Right lobe of liver (tissue), 6 donors: ENCODE data around the gene IRF2BP2. TPM values are rescaled to one million over a fixed set of nuclear protein-coding genes. Genes with fewer than 3 reads are reported as not detected.

Source experiments
- ATAC-seq, 4 donors: fragments of 200-7000 bp; cut with Tn5 transposase; one replicate each; pipeline ENCODE4 v1.9.1; 2020; ENCODE audit warnings: mild to moderate bottlenecking in 4 of 4, moderate library complexity in 4 of 4
- DNase-seq, 3 donors: peaks; one replicate each; pipeline ENCODE4 v3.0.0-alpha.2; 2020
- H3K27ac ChIP-seq, 3 donors: fragments of 200-600 bp; one replicate each; pipeline ENCODE4 v1.8.0; 2022
- H3K27me3 ChIP-seq, 2 donors: fragments of 200-600 bp; one replicate each; pipeline ENCODE4 v1.8.0; 2022
- H3K36me3 ChIP-seq, 4 donors: fragments of 200-600 bp; sonication (generic) in 1 of 4; one replicate each; pipeline versions ENCODE4 v1.5.1 to v1.8.0; 2017 to 2022; ENCODE audit warnings: control low read depth in 1 of 4
- H3K4me1 ChIP-seq, 4 donors: fragments of 200-600 bp; sonication (generic) in 1 of 4; one replicate each; pipeline versions ENCODE4 v1.5.1 to v1.8.0; 2017 to 2022; ENCODE audit warnings: control low read depth in 1 of 4
- H3K4me3 ChIP-seq, 3 donors: fragments of 200-600 bp; one replicate each; pipeline ENCODE4 v1.8.0; 2022
- H3K9me3 ChIP-seq, 4 donors: fragments of 200-600 bp; sonication (generic) in 1 of 4; one replicate each; pipeline versions ENCODE4 v1.5.1 to v1.8.0; 2017 to 2022; ENCODE audit warnings: control low read depth in 1 of 4
- POLR2A ChIP-seq: fragments of 450-650 bp; IDR thresholded peaks from one replicate; pipeline ENCODE4 v1.6.1; 2017; ENCODE audit warnings: antibody characterized with exemption, mild to moderate bottlenecking
- WGBS: methylation state at CpG from one replicate; pipeline ENCODE4 v1.1.6; 2018; ENCODE audit warnings: low coverage, low lambda C conversion rate; ENCODE audit not compliant: insufficient coverage; ENCODE audit errors: missing lambda C conversion rate; 5-methylcytosine and 5-hydroxymethylcytosine counted together
- intact Hi-C, 2 donors: fragments of 100-400 bp; cut with DNase I; formaldehyde crosslinking; loops; one replicate each; pipeline versions ENCODE4 v1.11.2 to v1.14.1; 2022
- total RNA-seq, 6 experiments: library from RNA; depleted of rRNA in 2 of 6; stranded (reverse); fragments of >200 nt in 2 of 6; fragmentation: NEBNext Ultra II Directional in 3 of 6; extraction: Animal tissue kit (Norgen Biotek cat#: 25700) in 3 of 6; gene quantifications; one replicate each; pipeline versions ENCODE4 v1.1.0 to v1.2.4, GENCODE V29; 2016 to 2023
- TF ChIP-seq, protein P1 (sequence below), 4 donors: fragments of 200-600 bp in 3 of 4; fragments of 450-650 bp in 1 of 4; IDR thresholded peaks; one replicate each; pipeline versions ENCODE4 v1.5.1 to v1.8.0; 2016 to 2022; ENCODE audit warnings: antibody characterized with exemption in 4 of 4, mild to moderate bottlenecking in 2 of 4
- donor health status: DM: no; HTN: yes; CAD: no.
- donor health status: DM: no; HTN: no; CAD: no.
- donor health status: DM: no; HTN: no; CAD: no.
- donor health status: DM: no; HTN: yes; CAD: no.
- donor health status: DM: no; HTN: yes; CAD: no.

IRF2BP2 gene
- total RNA-seq, 6 experiments from 2014 or later: 35.3 to 93.2 (median 56.8) TPM

DNA sequence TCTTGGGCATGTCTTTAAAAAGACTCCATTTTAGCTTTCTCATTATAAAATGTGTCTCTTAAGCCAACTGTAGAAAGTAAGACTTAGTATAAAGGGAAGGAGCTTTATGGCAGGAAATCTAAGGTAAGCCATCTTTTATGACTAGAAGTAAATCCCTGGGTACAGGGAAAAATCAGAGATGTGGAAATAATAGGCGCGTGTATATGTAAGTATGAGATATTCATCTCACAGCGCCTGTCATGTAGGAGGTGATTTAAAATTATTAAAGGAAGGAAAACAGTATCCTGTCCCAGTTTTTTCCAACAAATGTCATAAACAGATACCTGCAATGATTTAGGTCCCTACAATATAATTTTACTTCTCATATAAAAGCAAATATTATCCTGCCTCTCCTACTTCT lies 35.0 kb upstream of the IRF2BP2 start:
- Histone ChIP-seq H3K4me3 (no peak overlapping the region), H3K36me3 (no peaks in the 10 kb centered on the region), H3K9me3 (no peaks in the 10 kb centered on the region), H3K27me3 (no peaks in the 10 kb centered on the region), H3K4me1 (peaks cover 0 to 31% (median 13%) of the 10 kb centered on the region in 4 donors), H3K27ac (peak overlapping the region; percentile 14 to 74 (median 61))
- TF ChIP-seq, protein P1, sequence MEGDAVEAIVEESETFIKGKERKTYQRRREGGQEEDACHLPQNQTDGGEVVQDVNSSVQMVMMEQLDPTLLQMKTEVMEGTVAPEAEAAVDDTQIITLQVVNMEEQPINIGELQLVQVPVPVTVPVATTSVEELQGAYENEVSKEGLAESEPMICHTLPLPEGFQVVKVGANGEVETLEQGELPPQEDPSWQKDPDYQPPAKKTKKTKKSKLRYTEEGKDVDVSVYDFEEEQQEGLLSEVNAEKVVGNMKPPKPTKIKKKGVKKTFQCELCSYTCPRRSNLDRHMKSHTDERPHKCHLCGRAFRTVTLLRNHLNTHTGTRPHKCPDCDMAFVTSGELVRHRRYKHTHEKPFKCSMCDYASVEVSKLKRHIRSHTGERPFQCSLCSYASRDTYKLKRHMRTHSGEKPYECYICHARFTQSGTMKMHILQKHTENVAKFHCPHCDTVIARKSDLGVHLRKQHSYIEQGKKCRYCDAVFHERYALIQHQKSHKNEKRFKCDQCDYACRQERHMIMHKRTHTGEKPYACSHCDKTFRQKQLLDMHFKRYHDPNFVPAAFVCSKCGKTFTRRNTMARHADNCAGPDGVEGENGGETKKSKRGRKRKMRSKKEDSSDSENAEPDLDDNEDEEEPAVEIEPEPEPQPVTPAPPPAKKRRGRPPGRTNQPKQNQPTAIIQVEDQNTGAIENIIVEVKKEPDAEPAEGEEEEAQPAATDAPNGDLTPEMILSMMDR (IDR thresholded peaks at IDR 0.05): no peak
- no peak for TF ChIP-seq POLR2A
- no peak for DNase-seq
- WGBS: 73% methylated on average over 3 of the region's 3 CpGs
- ATAC-seq: no peak
- intact Hi-C loops: loop anchor here in 1 of 2 donors (10.0 kb wide), 1 partner anchor 70 kb away; no protein-coding TSS in a partner anchor

DNA sequence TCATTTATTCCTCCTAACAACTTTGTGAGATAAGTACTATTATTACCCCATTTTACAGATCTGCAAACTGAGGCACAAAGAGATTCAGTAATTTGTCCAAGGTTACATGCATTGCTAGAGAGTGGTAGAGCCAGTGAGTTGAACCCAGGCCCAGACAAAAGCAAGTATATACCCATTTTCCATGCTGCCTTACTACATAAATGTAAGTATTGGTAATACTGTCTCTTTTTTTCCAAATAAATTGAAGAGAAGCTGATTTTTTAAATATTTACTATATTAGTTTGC lies 33.8 kb upstream of the IRF2BP2 start:
- Histone ChIP-seq H3K4me1 (peaks cover 0 to 43% (median 17%) of the 10 kb centered on the region in 4 donors), H3K4me3 (no peak overlapping the region), H3K27me3 (no peaks in the 10 kb centered on the region), H3K36me3 (no peaks in the 10 kb centered on the region), H3K9me3 (no peaks in the 10 kb centered on the region), H3K27ac (peak overlapping the region; percentile 26 to 74 (median 61))
- ATAC-seq (no peak), DNase-seq (no peak)
- TF ChIP-seq POLR2A: no peak
- TF ChIP-seq, protein P1 (IDR thresholded peaks at IDR 0.05): no peak
- intact Hi-C loops: loop anchor here in 1 of 2 donors (10.0 kb wide), 1 partner anchor 71 kb away; no protein-coding TSS in a partner anchor

DNA sequence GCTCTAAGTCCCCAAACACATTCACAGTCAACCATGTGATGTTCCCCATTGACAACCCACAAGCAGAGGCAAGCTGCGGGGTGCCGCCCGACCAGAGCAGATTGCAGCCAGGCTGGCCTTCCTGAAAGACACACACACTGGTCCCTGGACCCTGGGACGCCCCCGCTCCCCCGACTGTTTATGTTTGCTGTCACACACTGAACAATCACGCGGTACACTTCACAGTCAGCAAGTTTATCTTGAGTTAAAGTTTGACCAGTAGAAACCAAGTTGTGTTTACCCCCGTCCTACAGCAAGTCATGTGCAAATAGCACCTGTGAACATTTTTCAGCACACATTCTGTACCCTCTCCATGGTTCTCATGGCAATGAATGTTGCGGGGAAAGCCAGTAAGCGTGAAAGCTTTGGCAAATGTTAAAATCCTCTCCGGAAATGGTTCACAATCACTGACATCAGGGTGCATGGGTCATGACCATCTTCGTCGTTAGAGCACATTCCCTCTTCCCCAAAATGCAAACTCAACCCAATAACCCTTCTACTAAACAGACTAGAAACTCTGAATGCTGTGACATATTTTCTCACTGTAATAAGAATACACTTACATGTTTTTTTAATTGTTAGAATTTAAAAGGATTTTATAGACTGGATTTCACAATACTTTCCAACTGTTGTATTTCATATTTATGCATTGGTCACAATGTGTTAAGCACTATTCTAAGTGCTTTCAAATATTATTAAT lies 33.3 kb upstream of the IRF2BP2 start:
- Histone ChIP-seq H3K4me1 (peaks cover 0 to 48% (median 19%) of the 10 kb centered on the region in 4 donors), H3K9me3 (no peaks in the 10 kb centered on the region), H3K4me3 (no peak overlapping the region), H3K36me3 (no peaks in the 10 kb centered on the region), H3K27ac (peak overlapping the region; percentile 58 to 85 (median 74)), H3K27me3 (no peaks in the 10 kb centered on the region)
- TF ChIP-seq, protein P1 (IDR thresholded peaks at IDR 0.05): no peak
- no peak for TF ChIP-seq POLR2A
- WGBS: 9% methylated on average over 12 of the region's 14 CpGs
- intact Hi-C loops: loop anchor here in 1 of 2 donors (10.0 kb wide), 1 partner anchor 72 kb away; no protein-coding TSS in a partner anchor
- peak; percentile 76 to 91 (median 84) for ATAC-seq
- DNase-seq: peak; percentile 85 to 95 (median 92)

- TF ChIP-seq, protein P1 (IDR thresholded peaks at IDR 0.05): no peak
- TF ChIP-seq POLR2A: no peak
- no peak for DNase-seq
- H3K4me1 ChIP-seq: peaks cover 0 to 48% (median 20%) of the 10 kb centered on the region in 4 donors
- no peak overlapping the region for H3K4me3 ChIP-seq
- no peaks in the 10 kb centered on the region for H3K9me3 ChIP-seq
- H3K36me3 ChIP-seq: no peaks in the 10 kb centered on the region
- intact Hi-C loops: loop anchor here in 1 of 2 donors (10.0 kb wide), 1 partner anchor 72 kb away; no protein-coding TSS in a partner anchor
- H3K27me3 ChIP-seq: no peaks in the 10 kb centered on the region
- H3K27ac ChIP-seq: peak overlapping the region; percentile 58 to 85 (median 74)
- ATAC-seq: no peak
- 86% methylated on average over 2 of the region's 2 CpGs for WGBS
Measured at GRCh38 chr1:234642428-234642827, 32.5 kb upstream of the IRF2BP2 start.
